GM12864 (cell line): ENCODE measurements around the gene EFR3B.

Experiments used
- DNase-seq: peaks from one replicate; pipeline ENCODE4 v3.0.0-alpha.2; 2011; ENCODE audit warnings: low read depth
- H3K4me3 ChIP-seq: 2 replicates; pipeline ENCODE4 v1.5.1; 2011; ENCODE audit warnings: mild to moderate bottlenecking, low read depth, low read length, control low read depth
- TF ChIP-seq, protein P1 (sequence below): IDR thresholded peaks from 2 replicates; pipeline ENCODE4 v1.5.1; 2011; ENCODE audit warnings: low read depth, mild to moderate bottlenecking, moderate library complexity, low read length, control low read depth, inconsistent platforms; ENCODE audit errors: missing control alignments

EFR3B gene

DNA sequence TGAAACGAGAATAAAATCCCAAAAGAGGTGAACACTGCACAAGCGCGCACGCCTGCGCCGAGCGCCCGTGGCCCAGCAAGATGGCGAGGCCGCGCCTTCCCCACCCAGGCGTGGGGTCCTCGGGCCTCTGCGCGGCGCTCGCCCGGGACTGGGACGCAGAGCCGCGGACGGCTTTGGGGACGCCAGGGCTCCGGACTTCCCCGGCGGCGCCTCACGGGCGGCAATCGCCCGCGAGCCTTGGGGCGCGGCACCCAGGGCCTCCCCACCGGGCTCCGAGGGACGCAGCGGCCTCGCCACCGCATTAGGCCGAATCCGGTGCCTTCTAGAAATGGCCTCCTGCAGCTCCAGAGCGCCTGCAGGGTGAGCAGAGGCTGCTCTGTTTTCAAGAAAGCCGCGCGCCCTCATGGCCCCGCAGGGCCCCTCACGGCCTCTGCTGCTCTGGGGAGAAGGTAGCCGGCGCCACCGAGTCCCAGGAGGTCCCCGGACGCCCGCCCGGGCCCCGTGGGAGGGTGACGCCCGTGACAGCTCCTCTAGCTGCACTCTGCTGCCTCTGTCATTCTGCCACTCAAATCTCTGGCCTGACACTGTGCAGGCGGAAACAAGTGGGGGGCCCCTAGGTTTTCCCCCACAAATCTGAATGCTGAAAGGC, 162.4 kb downstream of the EFR3B start:
- DNase-seq, result no peak
- TF ChIP-seq, protein P1, sequence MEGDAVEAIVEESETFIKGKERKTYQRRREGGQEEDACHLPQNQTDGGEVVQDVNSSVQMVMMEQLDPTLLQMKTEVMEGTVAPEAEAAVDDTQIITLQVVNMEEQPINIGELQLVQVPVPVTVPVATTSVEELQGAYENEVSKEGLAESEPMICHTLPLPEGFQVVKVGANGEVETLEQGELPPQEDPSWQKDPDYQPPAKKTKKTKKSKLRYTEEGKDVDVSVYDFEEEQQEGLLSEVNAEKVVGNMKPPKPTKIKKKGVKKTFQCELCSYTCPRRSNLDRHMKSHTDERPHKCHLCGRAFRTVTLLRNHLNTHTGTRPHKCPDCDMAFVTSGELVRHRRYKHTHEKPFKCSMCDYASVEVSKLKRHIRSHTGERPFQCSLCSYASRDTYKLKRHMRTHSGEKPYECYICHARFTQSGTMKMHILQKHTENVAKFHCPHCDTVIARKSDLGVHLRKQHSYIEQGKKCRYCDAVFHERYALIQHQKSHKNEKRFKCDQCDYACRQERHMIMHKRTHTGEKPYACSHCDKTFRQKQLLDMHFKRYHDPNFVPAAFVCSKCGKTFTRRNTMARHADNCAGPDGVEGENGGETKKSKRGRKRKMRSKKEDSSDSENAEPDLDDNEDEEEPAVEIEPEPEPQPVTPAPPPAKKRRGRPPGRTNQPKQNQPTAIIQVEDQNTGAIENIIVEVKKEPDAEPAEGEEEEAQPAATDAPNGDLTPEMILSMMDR, result no peak
- peak overlapping the region; percentile 50 for H3K4me3 ChIP-seq

DNA sequence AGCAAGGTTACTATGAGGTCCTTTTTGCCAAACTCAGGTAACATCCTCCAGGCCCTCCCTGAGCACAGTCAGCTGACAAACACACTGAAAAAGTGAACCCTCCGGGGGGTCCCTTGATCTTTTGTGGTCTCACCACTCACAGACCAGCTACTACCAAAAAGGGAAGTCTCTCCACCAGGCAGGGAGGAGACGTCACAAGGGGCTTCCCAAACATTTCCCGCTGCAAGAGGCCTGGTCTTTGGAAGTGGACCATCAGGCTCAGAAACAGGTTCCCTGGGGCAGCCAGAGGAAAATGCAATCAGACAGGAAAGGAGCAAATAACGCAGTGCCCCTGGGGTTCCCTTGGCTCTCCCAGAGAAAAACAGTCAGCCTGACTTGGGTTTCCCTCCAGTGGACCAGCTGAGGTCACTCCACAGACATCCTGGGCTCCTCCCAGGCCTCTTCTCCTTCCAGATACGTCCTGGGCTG, 165.2 kb downstream of the EFR3B start:
- TF ChIP-seq, protein P1, result no peak
- no peak overlapping the region for H3K4me3 ChIP-seq
- DNase-seq, result no peak
